Motor neuron (in vitro differentiated cells): ENCODE results near the gene CAMTA1. TPM values are rescaled to one million over a fixed set of nuclear protein-coding genes. Genes with fewer than 3 reads are reported as not detected.
A peak's percentile ranks its signal among the peaks of the same experiment; 100 is the strongest.

Source experiments
- ATAC-seq, 8 experiments: fragments of 200-7000 bp; cut with Tn5 transposase; replicated peaks in 6 of 8; 2 replicates each; pipeline ENCODE4 v1.8.0; 2021; ENCODE audit warnings: mild to moderate bottlenecking in 8 of 8, moderate library complexity in 8 of 8
- H3K27ac ChIP-seq, 2 donors: fragments of 250-450 bp; sonication (Bioruptor Pico); 2 replicates each; pipeline ENCODE4 v1.9.0; 2021; ENCODE audit warnings: antibody characterized with exemption in 2 of 2, mild to moderate bottlenecking in 2 of 2, moderate library complexity in 1 of 2
- H3K4me1 ChIP-seq, 2 donors: fragments of 250-450 bp; sonication (Bioruptor Pico); replicated peaks in 1 of 2; 2 replicates each; pipeline ENCODE4 v1.6.1; 2021; ENCODE audit warnings: antibody characterized with exemption in 2 of 2, mild to moderate bottlenecking in 2 of 2, moderate library complexity in 1 of 2
- H3K4me3 ChIP-seq, 5 donors: fragments of 250-450 bp; sonication (Bioruptor Pico); 2 replicates each; pipeline ENCODE4 v1.9.0; 2021; ENCODE audit warnings: antibody characterized with exemption in 5 of 5, mild to moderate bottlenecking in 5 of 5, moderate library complexity in 4 of 5
- WGBS, 10 experiments: fragments of 450-650 bp; shearing (Covaris generic); methylation state at CpG; one replicate each; pipeline ENCODE4 v1.0.0; 2022; 5-methylcytosine and 5-hydroxymethylcytosine counted together
- in situ Hi-C, 9 experiments: fragments of 400-800 bp; cut with MboI; loops; one replicate each; pipeline ENCODE4 v1.15.0; 2021; ENCODE audit warnings: low sequenced_read_pairs in 9 of 9, low pct_unique_long_range_greater_than_20kb in 2 of 9; ENCODE audit not compliant: unreplicated experiment in 9 of 9
- total RNA-seq, 8 experiments: library from RNA; unstranded; fragments of 300-600 nt; gene quantifications; 2 replicates each; pipeline versions ENCODE4 v1.2.3 to v1.2.4, GENCODE V29; 2022

CAMTA1 gene
- total RNA-seq, 8 experiments from 2014 or later: 38.5 to 145 (median 77.6) TPM

DNA sequence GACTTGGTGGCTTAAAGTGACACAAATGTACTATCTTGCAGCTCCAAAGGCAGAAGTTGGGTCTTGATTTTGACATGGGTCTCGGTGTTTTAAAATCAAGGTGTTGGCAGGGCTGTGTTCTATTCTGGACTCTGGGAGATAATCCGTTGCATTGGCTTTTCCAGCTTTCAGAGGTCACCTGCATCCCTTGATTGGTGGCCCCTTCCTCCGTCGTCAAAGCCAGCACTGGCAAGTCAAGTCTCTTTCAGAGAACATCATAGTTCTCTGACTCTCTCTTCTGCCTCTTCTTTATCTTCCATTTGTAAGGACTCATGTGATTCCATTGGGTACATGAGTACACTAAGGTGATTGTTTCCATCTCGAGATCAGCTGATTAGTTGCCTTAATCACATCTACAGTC, 172.1 kb downstream of the CAMTA1 start:
- 0 to 100% (median 88%) methylated on average over 1 to 5 of the region's 5 CpGs; no CpG with 5 or more reads in 1 of the 10 experiments for WGBS, 10 experiments
- no peak for ATAC-seq
- in situ Hi-C loops: no loop called here
- H3K4me1 ChIP-seq: peaks cover 86 to 87% of the 10 kb centered on the region in 2 donors
- no peak overlapping the region for H3K4me3 ChIP-seq
- H3K27ac ChIP-seq: peak overlapping the region; percentile 4 to 27

GRCh38 chr1:6958407-6959030, 173.3 kb downstream of the CAMTA1 start:
- Histone ChIP-seq H3K4me3 (no peak overlapping the region), H3K4me1 (peaks cover 84 to 92% of the 10 kb centered on the region in 2 donors), H3K27ac (peak overlapping the region; percentile 25 to 59)
- WGBS, 10 experiments: 73 to 97% (median 85%) methylated on average over 4 to 15 of the region's 15 CpGs
- in situ Hi-C loops: no loop called here
- peak in 3 of 8 experiments; percentile 0 to 15 (median 1) for ATAC-seq

DNA sequence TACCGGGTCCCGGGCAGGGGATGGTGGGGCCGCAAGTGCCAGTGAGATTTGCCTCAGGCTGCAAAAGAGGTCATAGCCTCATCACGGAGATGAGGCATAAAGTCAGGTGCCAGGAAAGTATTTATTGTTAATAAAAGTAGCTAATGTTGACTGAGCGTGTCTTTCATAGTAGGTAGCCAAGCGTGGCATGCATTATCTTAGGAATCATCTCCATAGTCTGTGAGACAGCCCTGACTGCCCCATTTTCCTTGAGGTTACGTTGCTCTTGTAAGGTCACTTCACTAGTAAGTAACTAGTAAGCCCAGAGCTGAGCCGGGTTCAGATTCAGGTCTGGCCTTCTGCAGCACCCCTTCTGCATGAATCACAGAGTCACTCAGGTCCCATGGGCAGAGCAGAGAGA, 174.2 kb downstream of the CAMTA1 start:
- in situ Hi-C loops: no loop called here
- ATAC-seq: no peak
- H3K4me3 ChIP-seq: no peak overlapping the region
- WGBS, 10 experiments: 40 to 100% (median 93%) methylated on average over 1 to 7 of the region's 8 CpGs; no CpG with 5 or more reads in 4 of the 10 experiments
- H3K4me1 ChIP-seq: peaks cover 84 to 92% of the 10 kb centered on the region in 2 donors
- peak overlapping the region; percentile 7 to 59 for H3K27ac ChIP-seq

GRCh38 chr1:6960291-6960811, 175.1 kb downstream of the CAMTA1 start:
- WGBS, 10 experiments: 14 to 93% (median 68%) methylated on average over 3 to 12 of the region's 12 CpGs; no CpG with 5 or more reads in 3 of the 10 experiments
- in situ Hi-C loops: no loop called here
- ATAC-seq: peak in 2 of 8 experiments; percentile 20 to 91
- H3K27ac ChIP-seq: no peak overlapping the region
- H3K4me1 ChIP-seq: peaks cover 84 to 92% of the 10 kb centered on the region in 2 donors
- H3K4me3 ChIP-seq: no peak overlapping the region

GRCh38 chr1:6960860-6961259, 175.6 kb downstream of the CAMTA1 start:
- H3K4me1 ChIP-seq: peaks cover 84 to 92% of the 10 kb centered on the region in 2 donors
- in situ Hi-C loops: no loop called here
- no peak overlapping the region for H3K4me3 ChIP-seq
- H3K27ac ChIP-seq: no peak overlapping the region
- 0 to 100% (median 85%) methylated on average over 1 to 3 of the region's 3 CpGs; no CpG with 5 or more reads in 2 of the 10 experiments for WGBS, 10 experiments
- no peak for ATAC-seq

- Histone ChIP-seq H3K4me3 (no peak overlapping the region), H3K4me1 (peaks cover 83 to 91% of the 10 kb centered on the region in 2 donors), H3K27ac (peak overlapping the region in 1 of 2 donors; percentile 27)
- 67 to 100% (median 79%) methylated on average over 1 to 6 of the region's 13 CpGs; no CpG with 5 or more reads in 4 of the 10 experiments for WGBS, 10 experiments
- ATAC-seq: no peak
- in situ Hi-C loops: no loop called here
These were observed 176.0 kb downstream of the CAMTA1 start for GRCh38 chr1:6961289-6961688.

DNA sequence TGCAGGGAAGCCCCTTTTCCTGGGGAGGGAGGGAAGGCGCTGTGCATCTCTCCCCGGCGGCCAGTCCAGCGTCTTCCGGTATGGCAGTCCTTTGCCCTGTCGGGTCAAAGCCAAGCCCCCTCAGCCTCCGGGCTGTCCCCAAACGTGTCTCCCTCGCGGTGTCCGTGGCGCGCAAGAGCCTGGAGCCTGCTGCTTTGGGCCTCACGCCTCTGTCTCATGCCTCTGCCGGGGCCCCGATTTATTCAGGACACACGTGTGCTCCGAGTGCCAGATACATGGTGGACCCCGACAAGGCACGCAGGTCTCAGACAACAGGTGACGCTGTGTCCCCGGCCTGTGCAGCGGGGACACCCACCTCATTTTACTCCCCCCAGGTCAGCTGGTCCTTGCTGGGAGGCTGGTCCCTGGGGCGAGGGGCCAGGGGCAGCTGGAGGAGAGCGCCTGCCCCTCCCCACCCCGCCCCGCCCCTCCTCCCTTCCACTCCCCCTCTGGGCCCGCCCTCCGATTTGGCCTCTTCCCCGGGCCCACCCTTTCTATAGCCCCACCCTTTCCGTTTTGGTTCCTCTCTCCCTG, 176.7 kb downstream of the CAMTA1 start:
- ATAC-seq: peak in 5 of 8 experiments; percentile 10 to 42 (median 31)
- Histone ChIP-seq H3K4me1 (peaks cover 76 to 84% of the 10 kb centered on the region in 2 donors), H3K27ac (peak overlapping the region; percentile 7 to 27), H3K4me3 (peak overlapping the region in 3 of 5 donors; percentile 22 to 24 (median 23))
- WGBS, 10 experiments: 15 to 31% (median 20%) methylated on average over 3 to 4 of the region's 31 CpGs; no CpG with 5 or more reads in 7 of the 10 experiments
- in situ Hi-C loops: no loop called here

- Histone ChIP-seq H3K27ac (peak overlapping the region in 1 of 2 donors; percentile 29), H3K4me1 (peaks cover 73 to 79% of the 10 kb centered on the region in 2 donors), H3K4me3 (peak overlapping the region in 3 of 5 donors; percentile 22 to 24 (median 23))
- peak in 7 of 8 experiments; percentile 46 to 73 (median 70) for ATAC-seq
- no CpG with 5 or more reads among the region's 14 CpGs for WGBS, 10 experiments
- in situ Hi-C loops: no loop called here
These were observed 177.3 kb downstream of the CAMTA1 start for GRCh38 chr1:6962478-6962995.

GRCh38 chr1:6962996-6963911, 178.0 kb downstream of the CAMTA1 start:
- in situ Hi-C loops: no loop called here
- WGBS, 10 experiments: 37% methylated on average over 4 of the region's 41 CpGs; no CpG with 5 or more reads in 9 of the 10 experiments
- H3K4me3 ChIP-seq: peak overlapping the region in 3 of 5 donors; percentile 16 to 24 (median 21)
- peak overlapping the region; percentile 36 to 51 for H3K27ac ChIP-seq
- ATAC-seq: peak in 6 of 8 experiments; percentile 66 to 73 (median 69)
- H3K4me1 ChIP-seq: peaks cover 67 to 74% of the 10 kb centered on the region in 2 donors

GRCh38 chr1:6963912-6964307, 178.7 kb downstream of the CAMTA1 start:
- no peak for ATAC-seq
- in situ Hi-C loops: no loop called here
- H3K27ac ChIP-seq: peak overlapping the region; percentile 36 to 51
- H3K4me3 ChIP-seq: peak overlapping the region in 2 of 5 donors; percentile 7 to 20
- H3K4me1 ChIP-seq: peaks cover 60 to 68% of the 10 kb centered on the region in 2 donors
- 95% methylated on average over 5 of the region's 5 CpGs; no CpG with 5 or more reads in 9 of the 10 experiments for WGBS, 10 experiments

DNA sequence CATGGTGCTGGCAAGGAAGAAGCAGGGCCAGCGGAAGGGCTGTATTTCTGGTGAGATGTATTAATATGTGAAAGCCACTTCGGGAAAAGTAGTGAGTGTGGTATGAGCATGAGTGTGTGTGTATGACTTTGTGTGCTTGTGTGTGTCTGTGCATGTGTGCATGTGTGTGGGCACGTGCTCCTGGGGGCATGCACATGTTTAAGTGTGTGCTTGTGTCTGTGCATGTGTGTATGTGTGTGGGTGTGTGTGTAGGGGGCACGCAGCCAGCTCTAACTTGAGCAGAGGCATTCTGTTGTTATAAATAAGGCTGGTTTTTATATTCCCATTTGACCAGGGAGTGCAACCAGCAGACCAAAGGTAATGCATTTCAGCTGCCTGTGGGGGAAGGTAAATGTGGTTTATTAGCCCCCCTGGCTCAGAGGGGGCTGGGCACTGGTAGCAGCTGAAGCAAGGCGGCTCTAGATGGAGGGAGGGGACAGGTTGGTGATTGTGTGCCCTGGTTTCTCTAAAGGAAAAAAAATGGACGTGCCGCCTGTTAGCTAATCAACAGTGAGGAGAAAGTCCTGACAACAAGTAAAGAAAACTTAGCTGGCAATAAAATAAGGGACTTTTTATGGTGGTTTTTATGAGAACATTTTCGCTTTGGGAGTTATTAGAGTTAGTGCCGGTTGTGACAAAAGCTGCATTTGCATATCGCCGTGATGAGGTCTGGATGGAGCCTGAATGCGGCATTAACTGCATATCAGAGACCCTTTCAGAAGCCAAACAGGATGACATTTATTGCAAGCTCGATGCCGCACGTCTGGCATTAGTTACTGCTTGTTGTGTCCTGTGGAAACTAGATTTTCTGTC, 180.1 kb downstream of the CAMTA1 start:
- peaks cover 52 to 58% of the 10 kb centered on the region in 2 donors for H3K4me1 ChIP-seq
- WGBS, 10 experiments: 0 to 75% (median 32%) methylated on average over 1 to 13 of the region's 15 CpGs; no CpG with 5 or more reads in 1 of the 10 experiments
- H3K27ac ChIP-seq: no peak overlapping the region
- in situ Hi-C loops: no loop called here
- H3K4me3 ChIP-seq: no peak overlapping the region
- ATAC-seq: no peak

DNA sequence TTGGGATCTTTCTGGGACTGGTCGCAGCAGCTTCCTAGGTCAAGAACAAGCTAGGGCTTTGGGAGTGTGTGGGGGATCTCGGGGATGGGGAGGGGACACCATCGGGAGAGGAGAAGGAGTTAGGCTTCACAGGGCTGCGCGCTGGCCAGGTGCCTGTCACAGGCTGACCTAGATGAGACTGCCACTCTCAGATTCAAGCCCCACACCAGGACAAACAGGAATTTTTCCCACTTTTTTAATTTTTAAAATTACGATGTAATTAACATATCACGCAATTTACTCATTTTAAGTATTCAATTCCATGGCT, 180.6 kb downstream of the CAMTA1 start:
- Histone ChIP-seq H3K4me3 (no peak overlapping the region), H3K27ac (no peak overlapping the region), H3K4me1 (peaks cover 50 to 55% of the 10 kb centered on the region in 2 donors)
- 36 to 100% (median 73%) methylated on average over 1 to 5 of the region's 7 CpGs; no CpG with 5 or more reads in 2 of the 10 experiments for WGBS, 10 experiments
- in situ Hi-C loops: no loop called here
- no peak for ATAC-seq
